Eye (tissue), 1 donor: ENCODE measurements around the gene KCTD3.

Source experiments
- DNase-seq: peaks from one replicate; pipeline ENCODE4 v3.0.0-alpha.2; 2015

The KCTD3 gene

DNA sequence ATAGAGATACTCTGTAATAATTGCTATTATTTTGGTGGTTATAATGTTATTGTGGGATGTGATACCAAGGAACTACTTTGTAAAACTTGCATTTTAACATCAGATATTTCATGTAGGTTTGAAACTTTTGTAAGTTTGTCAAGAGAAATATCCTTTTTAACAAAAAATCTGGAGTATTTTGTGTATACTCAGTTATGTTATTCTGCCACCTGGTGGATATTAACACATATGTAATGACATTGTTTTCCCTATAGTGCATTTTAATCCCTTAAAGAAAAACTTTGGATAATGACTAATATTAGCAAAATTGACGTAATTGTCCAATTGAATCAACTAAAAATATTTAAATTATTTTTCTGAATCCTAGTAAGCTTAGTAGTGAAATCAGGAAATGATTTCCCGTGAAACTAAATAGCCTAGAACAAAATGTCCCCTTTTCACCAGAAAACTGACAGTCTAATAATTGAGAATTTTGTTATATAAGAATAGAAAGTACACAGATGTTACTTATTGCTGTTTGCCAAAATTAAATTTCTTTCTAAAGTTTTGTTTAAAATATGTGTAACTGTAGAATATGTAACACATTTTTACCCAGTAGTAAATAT, 39.6 kb downstream of the KCTD3 start:
- DNase-seq = no peak

DNA sequence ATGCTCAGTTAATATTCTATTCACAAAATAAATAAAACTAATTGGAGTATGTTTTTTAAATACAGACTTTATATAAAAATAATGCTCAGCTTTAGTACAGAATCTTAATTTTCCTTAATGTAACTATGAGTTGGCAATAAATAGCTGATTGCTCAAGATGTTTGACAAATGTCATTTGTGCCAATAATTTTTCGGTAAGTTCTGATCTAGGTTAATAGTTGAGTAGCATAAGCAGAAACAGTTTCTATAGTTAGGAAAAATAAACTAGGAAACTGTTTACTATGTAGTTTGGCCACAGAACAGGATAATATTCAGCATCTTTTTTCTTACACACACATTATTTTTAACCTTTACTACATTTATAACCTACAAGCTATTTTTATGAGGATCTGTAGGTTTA, 40.3 kb downstream of the KCTD3 start:
- DNase-seq = no peak

DNA sequence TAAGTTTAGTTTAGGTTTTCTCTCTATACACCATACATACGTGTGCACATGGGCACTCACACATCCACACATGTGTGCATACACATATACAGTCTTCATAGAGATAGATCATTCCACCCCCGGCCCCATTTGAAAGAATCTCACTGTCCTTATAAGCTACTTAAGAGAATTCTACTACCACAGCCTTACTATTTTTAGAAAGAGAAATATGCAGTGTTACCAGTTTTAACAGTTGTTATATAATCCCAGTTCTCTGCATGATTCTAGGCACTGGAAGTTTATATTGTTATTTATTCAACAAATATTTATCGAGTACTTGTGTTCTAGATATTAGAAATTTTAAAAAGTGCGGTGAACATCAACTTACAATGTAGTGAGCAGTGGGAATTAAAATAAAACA, 41.5 kb downstream of the KCTD3 start:
- no peak for DNase-seq

DNA sequence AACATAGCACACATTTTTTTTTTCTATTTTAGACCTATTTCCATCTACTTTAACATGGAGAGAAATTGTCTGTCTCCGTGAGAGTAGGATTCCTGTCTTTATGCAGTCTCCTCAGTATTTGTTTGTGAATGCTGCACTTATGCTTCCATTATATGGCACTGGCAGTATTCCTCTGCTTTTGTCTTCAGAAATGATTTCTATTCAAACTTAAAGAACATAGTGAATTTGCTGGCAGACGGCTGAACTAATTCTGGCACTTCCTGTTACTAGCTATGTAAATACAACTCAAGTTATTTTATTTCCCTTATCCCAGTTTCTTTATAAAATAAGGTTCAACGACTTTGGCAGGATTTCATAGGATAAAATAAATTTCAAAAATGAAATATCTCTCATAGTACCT, 45.3 kb downstream of the KCTD3 start:
- DNase-seq = no peak

DNA sequence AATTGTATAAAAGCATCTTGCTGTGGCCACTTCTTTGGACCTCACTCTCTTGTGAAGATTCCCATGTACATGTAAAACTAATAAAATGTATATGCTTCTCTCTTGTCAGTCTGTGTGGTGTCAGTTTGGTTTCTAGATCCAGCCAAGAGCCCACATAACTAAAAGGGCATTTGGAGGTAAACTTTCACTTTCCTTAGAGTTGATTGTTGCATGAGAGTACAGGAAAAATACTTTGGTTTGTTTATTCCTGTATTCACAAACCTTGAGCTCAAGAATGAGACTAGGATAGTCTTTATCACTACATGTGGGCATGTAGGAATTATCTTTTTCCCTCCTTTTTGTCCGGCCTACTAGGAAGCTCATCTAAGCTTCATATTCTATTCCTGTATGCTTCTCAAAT, 50.9 kb downstream of the KCTD3 start:
- DNase-seq = no peak

DNA sequence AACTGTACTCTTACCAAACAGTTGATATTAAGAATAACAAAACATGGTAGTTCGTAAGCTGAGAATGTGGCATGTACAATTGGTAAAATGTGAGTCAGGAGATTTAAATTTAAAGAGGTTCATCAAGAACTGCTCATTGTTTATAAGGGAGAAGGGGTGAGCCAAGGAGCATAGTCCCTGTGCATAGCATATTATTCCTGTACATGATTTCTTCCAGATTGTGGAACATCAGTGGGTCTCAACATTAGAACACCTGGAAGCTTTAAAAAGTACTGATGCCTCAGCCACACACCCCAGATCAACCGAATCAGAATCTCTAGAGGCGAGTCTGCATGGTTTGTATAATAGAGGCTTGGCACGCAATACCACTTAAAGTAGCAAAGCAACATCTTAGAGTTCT, 56.1 kb downstream of the KCTD3 start:
- DNase-seq = no peak

DNA sequence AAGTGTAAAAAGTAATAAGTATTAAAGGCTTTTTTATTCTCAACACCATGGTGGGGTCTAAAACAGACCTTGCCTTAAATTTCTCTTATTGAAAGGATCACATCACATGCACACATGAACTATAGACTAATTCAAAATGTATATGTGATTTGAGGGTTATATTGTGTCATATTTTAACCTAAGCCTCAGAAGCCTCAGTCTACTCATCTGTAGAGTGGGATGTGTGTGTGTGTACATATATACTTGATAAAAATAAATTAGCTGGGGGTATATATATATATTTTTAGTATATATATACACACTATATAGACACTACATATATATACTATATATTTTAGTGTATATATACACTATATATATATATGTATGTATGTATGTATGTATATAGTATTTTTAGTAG, 58.8 kb downstream of the KCTD3 start:
- DNase-seq = no peak

DNA sequence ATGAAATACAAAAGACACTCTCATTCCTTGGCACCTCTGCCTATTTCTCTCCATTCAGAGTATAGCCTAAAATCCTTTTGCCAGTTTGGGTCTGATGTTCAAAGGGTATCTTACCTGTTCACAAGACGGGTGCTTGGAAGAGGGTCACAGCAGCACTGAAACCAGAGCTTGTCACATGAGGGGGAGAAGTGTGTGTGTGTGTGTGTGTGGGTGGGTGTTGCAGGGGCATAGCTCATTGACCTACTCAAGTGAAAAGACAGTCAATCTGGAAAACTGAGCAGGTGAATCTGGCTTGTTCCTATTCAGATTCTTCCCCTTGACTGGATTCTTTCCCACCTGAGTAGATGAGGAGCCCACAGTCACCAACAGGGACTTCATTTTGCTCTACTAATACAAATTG, 63.9 kb downstream of the KCTD3 start:
- DNase-seq = no peak

DNA sequence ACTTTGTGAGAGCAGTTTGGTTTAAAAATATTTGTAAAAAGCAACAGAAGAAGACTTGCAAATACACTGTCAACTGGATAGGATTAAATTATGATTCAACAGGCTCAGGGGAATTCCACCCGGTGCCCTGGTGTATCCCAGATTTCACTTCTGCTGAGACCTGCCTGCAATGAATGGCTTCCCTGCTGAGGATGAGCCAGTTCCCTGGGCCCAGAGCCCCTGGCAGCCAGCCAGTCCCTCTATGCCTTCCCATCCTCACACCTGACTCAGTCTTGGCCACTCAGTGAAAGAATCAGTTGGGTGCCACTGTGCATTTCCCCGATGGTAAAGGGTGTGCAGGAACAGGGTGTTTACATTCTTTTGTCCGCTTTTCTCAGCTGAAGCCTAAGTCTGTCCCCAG, 64.4 kb downstream of the KCTD3 start:
- no peak for DNase-seq

DNA sequence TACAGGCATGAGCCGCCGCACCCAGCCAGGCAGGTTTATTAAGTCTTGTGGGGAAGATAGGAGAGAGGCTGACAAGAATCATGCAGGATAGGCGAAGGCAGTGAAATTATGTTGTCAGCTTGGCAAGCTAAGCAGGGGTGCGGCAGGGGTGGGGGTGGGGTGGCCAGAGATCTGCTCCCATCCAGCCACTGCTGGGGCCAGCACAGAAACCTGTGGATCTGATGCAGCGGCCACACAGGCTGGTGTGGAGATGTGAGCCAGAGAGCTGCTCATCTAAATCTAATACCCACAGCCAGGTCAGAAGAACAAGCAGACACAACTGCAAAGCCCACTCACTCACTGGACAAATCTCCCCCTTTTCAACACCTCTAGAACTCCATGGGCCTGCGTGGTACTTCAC, 68.7 kb downstream of the KCTD3 start:
- no peak for DNase-seq

DNA sequence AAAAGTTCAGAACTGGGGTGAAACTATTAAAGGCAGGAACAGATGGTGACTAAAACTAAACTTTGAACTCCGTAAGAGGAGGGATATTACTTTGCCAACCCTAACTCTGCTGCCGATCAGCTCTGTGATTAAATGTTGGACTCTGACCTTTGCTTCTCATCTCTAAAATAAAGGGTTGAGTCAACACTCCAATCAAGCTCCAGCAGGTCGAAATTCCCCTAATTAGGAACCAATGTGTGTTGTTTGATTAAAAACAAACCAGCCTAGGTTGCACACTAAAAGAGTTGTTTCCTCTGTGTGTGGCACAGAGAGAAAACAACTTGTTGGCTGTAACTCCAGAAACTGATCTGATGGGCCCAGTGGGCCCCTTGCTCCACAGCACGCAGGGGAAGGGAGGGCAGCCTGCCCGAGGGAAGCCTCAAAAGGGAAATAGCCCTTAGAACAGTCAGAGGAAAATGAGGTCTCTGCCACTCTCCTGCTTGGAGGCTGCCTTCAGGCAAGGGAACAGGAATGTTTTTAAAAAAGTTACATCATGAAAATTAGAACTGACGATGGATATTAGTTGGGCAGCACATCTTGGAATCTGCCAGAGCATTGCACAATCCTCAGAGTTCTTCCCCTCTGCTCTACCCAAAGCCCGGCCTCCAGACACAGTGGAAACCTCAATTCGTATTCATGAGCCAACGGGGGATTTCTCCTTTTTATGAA, 69.3 kb downstream of the KCTD3 start:
- DNase-seq = no peak

DNA sequence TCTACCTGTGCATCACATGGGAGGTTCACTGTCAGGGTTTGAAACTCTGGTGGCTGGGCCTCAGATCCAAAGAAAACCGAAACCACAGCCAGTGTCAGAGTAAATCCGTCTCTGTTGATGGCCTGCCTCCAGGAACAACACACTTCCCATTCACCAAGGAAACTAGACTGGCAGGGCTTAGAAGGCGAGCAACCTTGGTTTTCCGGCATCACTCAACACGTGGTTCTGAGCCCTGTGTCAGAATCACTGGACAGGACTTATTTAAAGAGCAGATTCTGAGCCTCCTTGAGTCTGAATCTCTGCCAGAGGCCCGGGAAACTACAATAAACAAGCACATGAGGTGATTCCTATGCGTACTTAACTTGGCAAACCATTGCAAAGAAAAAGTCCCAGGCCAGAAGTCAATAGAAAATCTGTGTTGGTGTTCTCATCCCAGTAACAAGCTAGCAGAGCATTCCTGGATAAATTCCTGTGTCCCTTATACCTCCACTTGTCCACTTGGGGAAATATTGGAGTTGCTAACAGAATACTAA, 70.0 kb downstream of the KCTD3 start:
- peak; percentile 17 for DNase-seq

DNA sequence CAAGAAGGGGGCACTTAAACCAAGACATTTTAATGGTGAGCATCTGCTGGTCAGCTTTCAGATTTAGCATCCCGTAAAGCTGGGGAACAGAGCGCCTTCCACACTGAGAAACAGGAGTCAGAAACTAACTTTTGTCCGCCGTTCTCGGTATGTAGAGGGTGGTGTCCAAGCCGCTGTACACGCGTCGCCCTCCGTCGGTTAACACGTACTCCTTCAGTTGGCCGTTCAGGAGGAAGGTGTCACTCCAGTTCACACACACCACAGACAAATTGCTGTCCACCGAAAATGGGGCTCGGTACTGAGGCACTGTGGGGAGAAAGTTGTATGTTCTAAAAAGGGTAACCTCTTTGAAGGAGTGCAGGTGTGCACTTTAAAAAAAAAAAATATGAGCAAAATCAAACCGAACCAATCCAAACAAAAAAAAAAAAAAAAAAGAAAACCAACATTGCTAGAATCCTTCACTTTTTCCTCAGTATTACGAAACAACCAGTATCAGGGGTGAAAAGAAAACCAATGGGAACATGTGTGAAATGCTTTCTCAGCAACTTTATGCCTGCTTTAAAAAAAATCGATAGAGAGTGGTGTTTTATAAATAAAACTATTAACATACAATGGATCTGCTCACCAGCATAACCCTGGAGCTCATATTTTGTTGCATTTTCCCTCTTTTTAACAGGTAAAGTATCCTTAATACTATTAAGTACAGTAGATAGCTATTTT, 73.5 kb downstream of the KCTD3 start:
- no peak for DNase-seq

DNA sequence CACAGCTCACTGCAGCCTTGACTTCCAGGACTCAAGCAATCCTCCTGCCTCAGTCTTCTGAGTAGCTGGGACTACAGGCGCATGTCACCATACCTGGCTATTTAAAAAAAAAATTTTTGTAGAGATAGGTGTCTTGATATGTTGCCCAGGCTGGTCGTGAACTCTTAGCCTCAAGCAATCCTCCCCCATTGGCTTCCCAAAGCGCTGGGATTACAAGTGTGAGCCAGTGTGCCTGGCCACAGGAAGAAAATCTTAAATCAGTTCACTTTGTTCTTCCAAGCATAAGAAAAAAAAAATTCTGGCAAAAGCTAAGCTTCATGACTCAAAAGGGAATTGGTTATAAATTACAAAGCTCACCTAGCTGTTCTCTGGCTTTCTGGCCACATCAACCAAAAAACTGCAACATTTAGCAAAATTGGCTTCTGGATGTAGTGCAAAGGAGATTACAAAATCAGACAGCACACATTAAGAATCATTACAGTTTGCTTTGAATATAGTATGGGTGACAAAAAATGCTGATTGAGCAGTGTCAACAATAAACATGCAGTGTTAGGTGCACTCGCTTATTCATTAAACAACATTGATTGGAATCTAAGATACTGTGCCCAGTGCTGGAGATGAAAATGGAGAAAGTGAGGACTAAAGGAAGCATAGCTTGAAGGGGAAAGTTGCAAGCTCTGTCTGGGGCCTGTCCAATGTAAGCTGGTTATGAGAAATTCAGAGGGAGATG, 76.7 kb downstream of the KCTD3 start:
- no peak for DNase-seq

DNA sequence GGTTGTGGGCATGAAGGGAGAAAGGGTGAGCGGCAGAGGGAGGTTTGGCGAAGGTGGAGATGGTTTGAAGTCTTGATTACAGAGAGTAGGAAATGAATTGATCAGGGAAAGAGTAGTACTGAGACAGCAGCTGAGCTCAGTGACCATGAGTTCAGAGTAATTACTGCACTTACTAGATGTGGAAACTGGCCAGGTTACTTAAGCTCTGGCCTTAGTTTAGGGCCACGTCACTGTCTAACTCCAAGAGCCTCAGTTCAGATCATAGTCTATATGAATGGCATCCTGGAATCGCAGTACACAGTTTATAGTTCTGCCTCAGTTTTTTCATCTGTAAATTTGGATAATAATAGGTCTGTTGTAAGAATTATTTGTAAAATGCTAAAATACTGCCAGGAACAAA, 78.1 kb downstream of the KCTD3 start:
- DNase-seq = no peak

DNA sequence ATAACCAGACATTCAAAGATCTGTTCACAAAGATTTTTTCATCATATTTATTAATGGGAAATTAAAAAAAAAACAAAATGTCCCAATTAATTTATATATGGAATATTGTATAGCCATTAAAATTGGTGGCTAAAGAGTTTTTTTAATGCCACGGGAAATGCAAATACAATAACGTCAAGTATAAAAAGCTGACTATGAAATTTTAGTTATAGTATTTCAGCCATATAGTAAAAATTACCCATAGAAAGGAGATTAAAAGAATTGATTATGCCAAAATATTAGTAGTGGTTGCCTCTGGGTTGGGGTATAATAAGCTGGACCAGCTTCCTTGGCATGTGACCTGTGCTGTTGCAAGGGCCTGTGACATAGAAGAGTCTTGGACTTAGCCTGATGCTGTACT, 78.8 kb downstream of the KCTD3 start:
- DNase-seq = no peak

DNA sequence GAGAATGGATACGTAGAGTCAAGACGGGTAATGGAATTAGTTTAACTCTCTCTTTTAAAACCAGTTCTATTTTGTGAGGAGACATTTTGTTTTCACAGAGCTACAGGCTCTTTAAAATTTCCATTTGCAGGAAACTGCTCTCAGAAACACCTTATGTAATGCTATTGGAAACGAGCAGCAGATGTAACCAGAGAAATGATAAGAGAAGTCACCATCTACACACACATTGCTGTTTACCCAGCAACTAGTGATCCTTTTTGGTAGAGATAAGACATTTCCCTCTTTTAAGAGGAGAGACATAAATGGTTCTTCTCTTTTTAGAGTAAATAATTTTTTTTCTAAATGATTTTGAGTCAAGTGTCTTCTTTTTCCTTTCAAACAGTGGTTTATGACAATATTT, 80.6 kb downstream of the KCTD3 start:
- DNase-seq = no peak

DNA sequence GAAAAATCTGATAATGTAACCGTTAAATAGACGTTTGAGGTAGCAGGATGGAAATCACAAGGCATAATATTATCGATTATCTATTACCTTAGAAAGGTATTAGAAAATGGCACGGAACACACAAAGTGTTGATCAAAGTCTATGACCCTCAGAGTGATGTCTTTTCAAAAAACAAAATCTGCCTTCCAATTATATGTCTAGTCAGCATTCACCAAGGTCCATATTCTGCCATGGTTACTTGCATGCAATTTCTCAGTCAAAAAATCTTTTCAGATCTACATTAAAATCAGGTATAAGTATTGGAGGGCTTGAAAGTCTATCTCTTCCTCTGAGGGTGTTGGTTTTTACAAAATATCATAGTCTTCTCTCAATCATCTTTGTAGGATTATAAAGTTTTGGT, 81.9 kb downstream of the KCTD3 start:
- DNase-seq = no peak

DNA sequence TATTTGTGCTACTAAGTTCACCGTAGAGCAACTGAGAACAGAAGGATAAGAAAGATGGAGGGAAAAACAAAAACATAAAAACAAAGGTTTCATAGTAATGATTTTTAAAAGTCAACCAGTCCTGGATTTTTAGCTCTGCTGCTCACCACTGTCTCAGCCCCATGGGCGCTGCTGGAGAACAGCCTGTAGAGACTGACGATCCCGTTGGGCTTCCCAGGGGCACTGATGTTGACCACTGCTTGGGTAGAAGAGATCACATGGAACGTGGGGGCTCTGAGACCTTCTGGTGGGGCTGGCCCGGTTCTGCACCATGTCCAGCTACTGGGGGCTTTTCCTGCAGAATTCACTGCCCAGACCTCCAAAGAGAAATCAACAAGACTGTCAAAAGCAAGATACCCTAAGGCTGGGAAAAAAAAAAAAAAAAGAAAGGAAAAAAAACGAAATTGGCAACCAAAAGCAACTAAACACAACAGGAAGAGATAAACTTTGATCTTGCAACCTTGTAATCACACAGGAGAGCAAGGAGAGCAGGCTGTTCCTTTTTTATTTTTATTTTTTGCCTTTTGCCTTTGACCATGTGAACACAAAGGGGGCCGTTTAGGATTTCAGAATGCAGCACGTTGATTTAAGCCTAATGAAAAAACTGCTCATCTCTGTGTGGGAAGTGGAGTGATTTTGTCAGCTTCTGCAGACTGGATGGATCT, 83.5 kb downstream of the KCTD3 start:
- DNase-seq = no peak

DNA sequence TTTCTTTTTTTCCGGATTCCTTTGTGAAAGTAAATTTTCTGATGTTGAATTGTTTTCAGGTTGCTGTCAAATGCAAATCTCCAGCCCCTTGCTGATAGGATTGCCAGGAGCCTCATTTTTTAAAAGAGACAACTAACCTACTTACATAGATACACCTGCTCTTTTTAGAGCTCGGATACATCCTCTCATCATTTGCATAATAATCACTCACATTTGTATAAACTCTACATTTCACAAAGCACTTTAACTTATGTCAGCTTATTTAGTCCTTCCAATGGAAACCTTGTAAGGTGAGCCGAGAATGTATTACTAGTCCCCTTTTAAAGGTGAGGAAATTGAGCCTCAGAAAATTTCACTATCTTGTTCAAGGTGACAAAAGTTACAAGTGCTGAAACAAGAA, 84.8 kb downstream of the KCTD3 start:
- no peak for DNase-seq

DNA sequence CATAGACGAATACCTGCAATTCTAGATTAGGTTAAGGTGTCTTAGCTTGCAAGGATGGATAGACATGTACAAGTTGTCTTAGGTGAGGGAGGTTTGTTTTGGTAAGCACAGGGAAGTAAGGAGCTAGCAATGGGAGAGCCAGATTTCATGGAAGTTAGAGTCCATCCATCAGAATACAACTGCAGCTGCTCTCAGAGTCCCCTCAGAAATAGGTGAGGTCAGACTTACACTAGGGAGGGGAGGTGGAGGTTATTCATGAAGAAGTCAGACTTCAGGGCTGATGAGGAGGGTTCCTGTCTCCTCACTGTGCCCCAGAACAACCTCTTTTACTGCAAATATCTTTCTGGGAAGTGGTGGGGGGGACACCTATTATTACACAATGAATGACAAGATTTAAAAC, 85.3 kb downstream of the KCTD3 start:
- no peak for DNase-seq

DNA sequence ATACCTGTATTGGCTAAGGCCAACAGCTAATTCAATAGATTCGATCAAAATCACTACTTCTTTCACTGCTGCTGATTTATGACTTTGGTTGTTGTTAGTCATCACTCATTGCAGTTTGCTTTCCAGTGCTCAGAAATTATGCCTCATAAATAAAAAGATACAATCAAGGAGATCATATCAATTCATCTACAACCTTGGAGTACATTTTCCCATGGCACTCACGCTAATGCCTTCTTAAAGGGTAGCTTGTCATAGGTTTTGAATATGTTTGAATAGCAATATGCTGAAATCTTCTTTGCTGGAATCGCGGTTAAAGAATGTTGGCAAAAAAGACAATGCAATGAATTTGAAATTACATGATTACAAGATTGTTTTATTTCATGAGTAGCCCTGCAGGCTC, 89.9 kb downstream of the KCTD3 start:
- no peak for DNase-seq

DNA sequence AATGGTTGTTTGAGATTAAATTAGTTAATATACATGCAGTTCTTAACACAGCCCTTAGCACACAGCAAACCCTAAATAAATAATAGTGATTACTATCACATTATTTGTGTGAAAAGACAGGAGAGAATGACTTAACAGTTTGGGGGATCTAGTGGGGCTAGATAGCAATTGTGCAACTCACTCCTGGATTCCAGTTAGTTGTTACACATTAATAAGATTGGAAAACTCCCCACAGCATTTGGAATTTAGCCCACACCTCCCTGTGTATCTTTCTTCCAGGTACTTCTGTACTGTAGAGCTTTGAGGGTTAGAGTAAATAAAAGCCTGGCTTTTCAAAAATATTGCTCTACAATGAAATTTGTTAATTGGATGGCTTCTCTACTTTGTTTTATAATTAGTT, 93.2 kb downstream of the KCTD3 start:
- no peak for DNase-seq
